ENCODE measurements around the gene NOL9. TPM values are rescaled to one million over a fixed set of nuclear protein-coding genes. Genes with fewer than 3 reads are reported as not detected.

NOL9 gene
- polyA plus RNA-seq, 6 donors from 2014 or later: 4.1 to 22.3 (median 18.4) TPM

- H3K36me3 Mint-ChIP-seq: no peaks in the 10 kb centered on the region
- no peak overlapping the region for H3K27ac Mint-ChIP-seq
- no peak for ATAC-seq (ENCODE audit: low read depth in 2 of 2)
- no peak overlapping the region for H3K4me3 Mint-ChIP-seq
- no peaks in the 10 kb centered on the region for H3K9me3 Mint-ChIP-seq
- H3K4me1 Mint-ChIP-seq: no peaks in the 10 kb centered on the region
- H3K27me3 Mint-ChIP-seq: no peaks in the 10 kb centered on the region
- DNase-seq: no peak
Measured at GRCh38 chr1:6517435-6517851, 36.9 kb downstream of the NOL9 start.

GRCh38 chr1:6515771-6516170, 38.5 kb downstream of the NOL9 start:
- H3K27me3 Mint-ChIP-seq: no peaks in the 10 kb centered on the region
- H3K27ac Mint-ChIP-seq: peak overlapping the region in 1 of 6 donors; percentile 28
- no peaks in the 10 kb centered on the region for H3K4me1 Mint-ChIP-seq
- ATAC-seq (ENCODE audit: low read depth in 2 of 2) (no peak), DNase-seq (no peak)
- no peaks in the 10 kb centered on the region for H3K9me3 Mint-ChIP-seq
- H3K4me3 Mint-ChIP-seq: no peak overlapping the region
- H3K36me3 Mint-ChIP-seq: no peaks in the 10 kb centered on the region

GRCh38 chr1:6513320-6513801, 41.0 kb downstream of the NOL9 start:
- no peak overlapping the region for H3K27ac Mint-ChIP-seq
- H3K36me3 Mint-ChIP-seq: no peaks in the 10 kb centered on the region
- H3K4me3 Mint-ChIP-seq: no peak overlapping the region
- peaks cover 0 to 3% (median 0%) of the 10 kb centered on the region in 3 donors for H3K4me1 Mint-ChIP-seq
- no peaks in the 10 kb centered on the region for H3K9me3 Mint-ChIP-seq
- peaks cover 0 to 5% (median 0%) of the 10 kb centered on the region in 3 donors for H3K27me3 Mint-ChIP-seq
- DNase-seq (no peak), ATAC-seq (ENCODE audit: low read depth in 2 of 2) (no peak)

GRCh38 chr1:6512908-6513280, 41.4 kb downstream of the NOL9 start:
- no peak for ATAC-seq (ENCODE audit: low read depth in 2 of 2)
- Mint-ChIP-seq H3K4me1 (peaks cover 0 to 5% (median 0%) of the 10 kb centered on the region in 3 donors), H3K27ac (no peak overlapping the region), H3K9me3 (no peaks in the 10 kb centered on the region), H3K4me3 (no peak overlapping the region), H3K36me3 (no peaks in the 10 kb centered on the region), H3K27me3 (peaks cover 0 to 7% (median 0%) of the 10 kb centered on the region in 3 donors)
- DNase-seq: no peak

GRCh38 chr1:6512245-6512907, 41.9 kb downstream of the NOL9 start:
- no peaks in the 10 kb centered on the region for H3K9me3 Mint-ChIP-seq
- DNase-seq (no peak), ATAC-seq (ENCODE audit: low read depth in 2 of 2) (no peak)
- H3K36me3 Mint-ChIP-seq: no peaks in the 10 kb centered on the region
- H3K27me3 Mint-ChIP-seq: peaks cover 0 to 7% (median 0%) of the 10 kb centered on the region in 3 donors
- H3K4me1 Mint-ChIP-seq: peaks cover 0 to 5% (median 0%) of the 10 kb centered on the region in 3 donors
- no peak overlapping the region for H3K27ac Mint-ChIP-seq
- peak overlapping the region in 1 of 8 donors; percentile 64 for H3K4me3 Mint-ChIP-seq

GRCh38 chr1:6511561-6512244, 42.6 kb downstream of the NOL9 start:
- H3K36me3 Mint-ChIP-seq: no peaks in the 10 kb centered on the region
- no peak for DNase-seq
- H3K4me1 Mint-ChIP-seq: peaks cover 0 to 5% (median 0%) of the 10 kb centered on the region in 3 donors
- no peak for ATAC-seq (ENCODE audit: low read depth in 2 of 2)
- peak overlapping the region in 3 of 6 donors; percentile 20 to 56 (median 29) for H3K27ac Mint-ChIP-seq
- peaks cover 0 to 14% (median 0%) of the 10 kb centered on the region in 3 donors for H3K27me3 Mint-ChIP-seq
- no peak overlapping the region for H3K4me3 Mint-ChIP-seq
- no peaks in the 10 kb centered on the region for H3K9me3 Mint-ChIP-seq

GRCh38 chr1:6511056-6511455, 43.3 kb downstream of the NOL9 start:
- Mint-ChIP-seq H3K4me1 (peaks cover 0 to 5% (median 0%) of the 10 kb centered on the region in 3 donors), H3K27ac (peak overlapping the region in 2 of 6 donors; percentile 29 to 56), H3K36me3 (no peaks in the 10 kb centered on the region), H3K27me3 (peaks cover 0 to 17% (median 0%) of the 10 kb centered on the region in 3 donors), H3K4me3 (no peak overlapping the region), H3K9me3 (no peaks in the 10 kb centered on the region)
- no peak for ATAC-seq (ENCODE audit: low read depth in 2 of 2)
- DNase-seq: no peak

- H3K27me3 Mint-ChIP-seq: peaks cover 0 to 20% (median 2%) of the 10 kb centered on the region in 3 donors
- DNase-seq: no peak
- no peak for ATAC-seq (ENCODE audit: low read depth in 2 of 2)
- peaks cover 0 to 5% (median 0%) of the 10 kb centered on the region in 3 donors for H3K4me1 Mint-ChIP-seq
- no peaks in the 10 kb centered on the region for H3K9me3 Mint-ChIP-seq
- H3K4me3 Mint-ChIP-seq: no peak overlapping the region
- H3K27ac Mint-ChIP-seq: no peak overlapping the region
- no peaks in the 10 kb centered on the region for H3K36me3 Mint-ChIP-seq
Measured at GRCh38 chr1:6510493-6510892, 43.8 kb downstream of the NOL9 start.

- Mint-ChIP-seq H3K9me3 (no peaks in the 10 kb centered on the region), H3K36me3 (no peaks in the 10 kb centered on the region), H3K27me3 (peaks cover 0 to 24% (median 8%) of the 10 kb centered on the region in 3 donors), H3K4me3 (no peak overlapping the region), H3K27ac (no peak overlapping the region), H3K4me1 (peaks cover 0 to 5% (median 0%) of the 10 kb centered on the region in 3 donors)
- no peak for DNase-seq
- ATAC-seq (ENCODE audit: low read depth in 2 of 2): no peak
Measured at GRCh38 chr1:6509919-6510291, 44.4 kb downstream of the NOL9 start.

- no peaks in the 10 kb centered on the region for H3K9me3 Mint-ChIP-seq
- H3K27ac Mint-ChIP-seq: no peak overlapping the region
- no peak overlapping the region for H3K4me3 Mint-ChIP-seq
- no peaks in the 10 kb centered on the region for H3K36me3 Mint-ChIP-seq
- H3K27me3 Mint-ChIP-seq: peaks cover 0 to 24% (median 8%) of the 10 kb centered on the region in 3 donors
- ATAC-seq (ENCODE audit: low read depth in 2 of 2): no peak
- no peak for DNase-seq
- H3K4me1 Mint-ChIP-seq: peaks cover 0 to 5% (median 0%) of the 10 kb centered on the region in 3 donors
Measured at GRCh38 chr1:6509220-6509918, 44.9 kb downstream of the NOL9 start.

- peak overlapping the region in 1 of 6 donors; percentile 81 for H3K27ac Mint-ChIP-seq
- ATAC-seq (ENCODE audit: low read depth in 2 of 2) (no peak), DNase-seq (no peak)
- H3K4me1 Mint-ChIP-seq: peaks cover 0 to 5% (median 0%) of the 10 kb centered on the region in 3 donors
- H3K4me3 Mint-ChIP-seq: no peak overlapping the region
- H3K36me3 Mint-ChIP-seq: no peaks in the 10 kb centered on the region
- H3K9me3 Mint-ChIP-seq: no peaks in the 10 kb centered on the region
- H3K27me3 Mint-ChIP-seq: peaks cover 0 to 24% (median 8%) of the 10 kb centered on the region in 3 donors
Measured at GRCh38 chr1:6508816-6509189, 45.5 kb downstream of the NOL9 start.

- Mint-ChIP-seq H3K4me1 (peaks cover 0 to 5% (median 0%) of the 10 kb centered on the region in 3 donors), H3K4me3 (peak overlapping the region in 1 of 8 donors; percentile 5), H3K9me3 (no peaks in the 10 kb centered on the region), H3K27me3 (peaks cover 0 to 24% (median 8%) of the 10 kb centered on the region in 3 donors), H3K27ac (peak overlapping the region in 1 of 6 donors; percentile 81), H3K36me3 (no peaks in the 10 kb centered on the region)
- no peak for ATAC-seq (ENCODE audit: low read depth in 2 of 2)
- DNase-seq: no peak
Measured at GRCh38 chr1:6508154-6508815, 46.0 kb downstream of the NOL9 start.

- DNase-seq: no peak
- no peak for ATAC-seq (ENCODE audit: low read depth in 2 of 2)
- H3K27ac Mint-ChIP-seq: no peak overlapping the region
- H3K36me3 Mint-ChIP-seq: no peaks in the 10 kb centered on the region
- peaks cover 0 to 24% (median 8%) of the 10 kb centered on the region in 3 donors for H3K27me3 Mint-ChIP-seq
- no peaks in the 10 kb centered on the region for H3K9me3 Mint-ChIP-seq
- H3K4me1 Mint-ChIP-seq: peaks cover 0 to 5% (median 0%) of the 10 kb centered on the region in 3 donors
- no peak overlapping the region for H3K4me3 Mint-ChIP-seq
Measured at GRCh38 chr1:6507461-6507911, 46.8 kb downstream of the NOL9 start.

Measured in naive B cell (primary cell).